Choroid plexus epithelial cell (primary cell): ENCODE results near the gene PLEKHG4B.
"Not testable (repeated sequence)": the region's sequence is repeated elsewhere in the genome, so short reads cannot be mapped to it uniquely, and the experiment has no call there.

Experiments used
- DNase-seq: peaks from one replicate; pipeline ENCODE4 v3.0.0-alpha.2; 2010; ENCODE audit warnings: low read depth
- H3K4me3 ChIP-seq: 2 replicates; pipeline ENCODE4 v1.5.1; 2011; ENCODE audit warnings: low read depth, mild to moderate bottlenecking, control low read depth, low read length, moderate library complexity
- TF ChIP-seq, protein P1 (sequence below): conservative IDR thresholded peaks from 2 replicates; pipeline ENCODE4 v1.5.1; 2011; ENCODE audit warnings: low read depth, mild to moderate bottlenecking, control low read depth, inconsistent platforms, low read length, moderate library complexity

PLEKHG4B gene

DNA sequence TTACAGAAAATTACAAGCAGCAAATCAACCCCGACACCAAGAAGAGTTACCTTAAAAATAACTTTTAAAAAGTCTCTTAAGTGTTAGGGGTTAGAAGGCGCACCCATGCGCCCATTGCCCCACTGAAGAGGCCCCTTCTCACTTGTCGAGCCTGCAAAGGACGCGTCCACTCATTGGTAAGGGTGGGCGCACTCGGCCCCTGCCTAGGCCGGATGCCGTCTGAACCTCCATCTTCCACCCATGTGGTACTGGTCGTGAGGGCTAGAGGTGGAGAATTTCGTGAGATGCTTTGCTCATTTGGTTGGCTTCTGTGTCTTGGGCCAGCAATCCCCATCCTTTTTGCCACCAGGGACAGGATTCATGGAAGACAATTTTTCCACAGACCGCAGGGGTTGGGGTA is 71.9 kb downstream of the PLEKHG4B start:
- no peak for DNase-seq
- no peak overlapping the region for H3K4me3 ChIP-seq
- TF ChIP-seq, protein P1, sequence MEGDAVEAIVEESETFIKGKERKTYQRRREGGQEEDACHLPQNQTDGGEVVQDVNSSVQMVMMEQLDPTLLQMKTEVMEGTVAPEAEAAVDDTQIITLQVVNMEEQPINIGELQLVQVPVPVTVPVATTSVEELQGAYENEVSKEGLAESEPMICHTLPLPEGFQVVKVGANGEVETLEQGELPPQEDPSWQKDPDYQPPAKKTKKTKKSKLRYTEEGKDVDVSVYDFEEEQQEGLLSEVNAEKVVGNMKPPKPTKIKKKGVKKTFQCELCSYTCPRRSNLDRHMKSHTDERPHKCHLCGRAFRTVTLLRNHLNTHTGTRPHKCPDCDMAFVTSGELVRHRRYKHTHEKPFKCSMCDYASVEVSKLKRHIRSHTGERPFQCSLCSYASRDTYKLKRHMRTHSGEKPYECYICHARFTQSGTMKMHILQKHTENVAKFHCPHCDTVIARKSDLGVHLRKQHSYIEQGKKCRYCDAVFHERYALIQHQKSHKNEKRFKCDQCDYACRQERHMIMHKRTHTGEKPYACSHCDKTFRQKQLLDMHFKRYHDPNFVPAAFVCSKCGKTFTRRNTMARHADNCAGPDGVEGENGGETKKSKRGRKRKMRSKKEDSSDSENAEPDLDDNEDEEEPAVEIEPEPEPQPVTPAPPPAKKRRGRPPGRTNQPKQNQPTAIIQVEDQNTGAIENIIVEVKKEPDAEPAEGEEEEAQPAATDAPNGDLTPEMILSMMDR: no peak

DNA sequence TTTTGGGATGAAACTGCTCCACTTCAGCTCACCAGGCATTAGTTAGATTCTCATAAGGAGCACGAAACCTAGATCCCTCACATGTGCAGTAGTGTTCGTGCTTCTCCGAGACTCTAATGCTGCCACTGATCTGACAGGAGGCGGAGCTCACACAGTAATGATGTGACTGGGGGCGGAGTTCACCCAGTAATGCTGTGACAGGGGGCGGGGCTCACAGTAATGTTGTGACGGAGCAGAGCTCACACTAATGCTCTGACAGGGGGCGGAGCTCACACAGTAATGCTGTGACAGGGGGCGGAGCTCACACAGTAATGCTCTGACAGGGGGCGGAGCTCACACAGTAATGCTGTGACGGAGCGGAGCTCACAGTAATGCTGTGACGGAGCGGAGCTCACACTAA is 72.3 kb downstream of the PLEKHG4B start:
- no peak for DNase-seq
- TF ChIP-seq, protein P1: no peak
- H3K4me3 ChIP-seq: no peak overlapping the region

DNA sequence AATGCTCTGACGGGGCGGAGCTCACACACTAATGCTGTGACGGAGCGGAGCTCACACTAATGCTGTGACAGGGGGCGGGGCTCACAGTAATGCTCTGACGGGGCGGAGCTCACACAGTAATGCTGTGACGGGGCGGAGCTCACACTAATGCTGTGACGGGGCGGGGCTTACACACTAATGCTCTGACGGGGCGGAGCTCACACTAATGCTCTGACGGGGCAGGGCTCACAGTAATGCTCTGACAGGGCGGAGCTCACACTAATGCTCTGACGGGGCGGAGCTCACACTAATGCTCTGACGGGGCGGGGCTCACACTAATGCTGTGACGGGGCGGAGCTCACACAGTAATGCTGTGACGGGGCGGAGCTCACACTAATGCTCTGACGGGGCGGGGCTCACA is 72.8 kb downstream of the PLEKHG4B start:
- DNase-seq, H3K4me3 ChIP-seq: not testable (repeated sequence)

DNA sequence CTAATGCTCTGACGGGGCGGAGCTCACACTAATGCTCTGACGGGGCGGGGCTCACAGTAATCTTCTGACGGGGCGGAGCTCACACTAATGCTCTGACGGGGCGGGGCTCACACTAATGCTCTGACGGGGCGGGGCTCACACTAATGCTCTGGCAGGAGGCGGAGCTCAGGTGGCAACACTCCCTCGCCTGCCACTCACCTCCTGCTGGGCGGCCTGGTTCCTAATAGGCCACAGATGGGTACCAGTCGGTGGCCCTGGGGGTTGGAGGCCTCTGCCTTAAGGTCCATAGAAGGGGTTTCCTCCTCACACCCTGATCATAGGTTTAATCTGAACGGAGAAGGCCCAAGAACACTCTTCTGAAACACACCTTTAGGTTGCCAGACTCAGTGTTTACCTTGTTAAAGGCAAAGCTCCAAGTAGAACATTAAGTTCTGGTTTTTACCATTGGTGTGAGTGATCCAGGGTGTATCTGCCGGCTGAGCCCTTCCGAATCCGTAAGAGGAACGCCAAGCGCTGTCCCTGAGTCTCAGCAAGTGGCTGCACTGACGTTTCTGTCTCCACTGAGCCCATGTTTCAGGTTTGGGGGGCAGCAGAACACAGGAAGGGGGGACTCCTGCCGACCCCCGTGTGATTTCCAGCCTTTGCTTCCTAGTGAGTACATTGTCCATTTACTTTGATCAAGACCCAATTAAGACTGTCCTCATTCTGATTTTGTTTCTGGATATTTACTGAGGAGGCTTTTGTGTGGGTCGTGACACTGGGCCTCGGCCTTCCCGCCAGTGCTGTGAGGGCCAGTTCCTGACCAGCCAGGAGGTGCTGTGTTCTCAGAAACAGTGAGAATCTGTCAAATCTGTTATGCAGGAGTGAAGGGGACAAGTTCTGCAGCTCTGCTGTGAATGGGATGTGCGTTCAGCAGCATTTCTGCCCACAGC is 74.7 kb downstream of the PLEKHG4B start:
- H3K4me3 ChIP-seq: no peak overlapping the region
- TF ChIP-seq, protein P1: no peak
- DNase-seq: no peak

DNA sequence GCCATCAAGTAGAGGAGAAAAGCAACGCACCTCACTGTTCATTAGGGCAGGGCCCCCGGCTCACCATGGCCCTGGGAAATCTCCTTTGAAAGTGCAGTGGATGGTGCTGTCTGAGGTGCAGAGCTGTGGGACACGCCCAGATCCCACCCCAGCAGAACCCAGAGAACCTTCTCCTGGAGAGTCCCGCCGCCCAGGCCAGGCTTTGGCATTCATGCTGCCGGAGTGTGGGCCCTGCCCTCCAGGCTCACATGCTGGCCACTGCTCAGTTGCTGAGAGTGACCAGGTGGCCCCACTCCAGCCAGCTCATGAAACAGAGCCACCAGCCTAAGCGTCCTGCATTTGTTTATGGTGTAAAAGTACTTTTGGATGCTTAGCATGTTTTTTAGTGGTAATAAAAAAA is 75.5 kb downstream of the PLEKHG4B start:
- TF ChIP-seq, protein P1: no peak

DNA sequence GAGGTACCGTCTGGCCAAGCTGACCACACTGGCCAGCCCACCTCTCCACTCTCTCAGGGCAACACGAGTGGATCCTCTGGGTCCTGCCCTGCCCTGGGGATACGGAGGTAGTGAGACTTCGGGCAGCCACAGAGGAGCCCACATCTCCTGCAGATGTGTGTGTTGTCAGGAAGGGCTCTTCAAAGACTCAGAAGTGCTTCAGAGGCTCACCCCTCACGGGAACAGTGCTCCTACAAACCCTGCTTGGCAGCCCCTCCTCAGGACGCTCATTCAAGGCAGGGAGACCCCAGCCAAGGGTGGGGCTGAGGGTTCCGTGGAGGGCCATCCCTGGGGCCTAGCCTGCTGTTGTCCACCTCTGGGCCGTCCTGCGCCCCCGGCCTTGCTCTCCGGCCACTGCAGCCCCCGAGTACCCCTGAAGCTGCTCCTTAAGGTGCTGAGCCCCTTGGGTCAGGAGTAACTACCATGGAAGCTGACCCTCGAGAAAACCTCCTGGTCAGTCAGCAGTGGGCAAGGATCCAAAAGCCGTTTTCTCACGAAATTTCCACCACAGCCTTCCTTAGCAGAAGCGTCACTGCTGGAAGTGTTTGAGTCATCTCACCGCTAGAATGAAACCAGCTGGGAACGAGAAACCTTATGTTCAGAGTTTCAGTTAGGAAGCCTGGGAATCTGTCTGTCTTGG is 76.2 kb downstream of the PLEKHG4B start:
- peak; percentile 97 for DNase-seq
- TF ChIP-seq, protein P1: no peak
- H3K4me3 ChIP-seq: no peak overlapping the region

More for the DNA sequence above, 75.5 kb downstream of the PLEKHG4B start:
- no peak overlapping the region for H3K4me3 ChIP-seq
- no peak for DNase-seq

DNA sequence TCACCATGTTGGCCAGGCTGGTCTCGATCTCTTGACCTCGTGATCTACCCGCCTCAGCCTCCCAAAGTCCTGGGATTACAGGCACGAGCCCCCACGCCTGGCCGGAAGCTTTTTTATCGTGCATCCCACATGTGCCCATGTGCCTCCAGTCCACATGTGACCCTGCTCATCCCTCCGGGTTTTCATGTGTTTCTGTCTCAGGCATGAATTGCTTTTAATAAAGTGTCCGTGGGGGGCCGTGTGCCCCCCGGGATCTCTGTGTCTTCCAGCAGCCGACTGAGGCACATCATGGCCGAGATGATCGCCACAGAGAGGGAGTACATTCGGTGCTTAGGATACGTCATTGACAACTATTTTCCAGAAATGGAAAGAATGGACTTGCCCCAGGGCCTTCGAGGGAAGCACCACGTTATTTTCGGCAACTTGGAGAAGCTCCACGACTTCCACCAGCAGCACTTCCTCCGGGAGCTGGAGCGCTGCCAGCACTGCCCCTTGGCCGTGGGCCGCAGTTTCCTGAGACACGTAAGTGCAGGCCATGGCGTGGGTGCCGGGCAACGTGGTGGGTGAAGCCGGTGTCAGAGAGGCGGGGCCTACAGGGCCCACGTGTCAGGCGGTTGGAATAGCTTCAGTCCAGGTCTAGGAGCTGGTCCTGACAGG is 77.2 kb downstream of the PLEKHG4B start:
- TF ChIP-seq, protein P1: no peak
- DNase-seq: peak; percentile 52

More for the DNA sequence above, 77.2 kb downstream of the PLEKHG4B start:
- no peak overlapping the region for H3K4me3 ChIP-seq
